HG03571 (cell line): ENCODE measurements around the gene SMO.
"Not testable (repeated sequence)": the region's sequence is repeated elsewhere in the genome, so short reads cannot be mapped to it uniquely, and the experiment has no call there.

Source experiments
- ATAC-seq: cut with Tn5 transposase; IDR thresholded peaks from one replicate; pipeline ENCODE4 v1.9.1; 2021; ENCODE audit not compliant: unreplicated experiment

Gene SMO

GRCh38 chr7:129231666-129232065, 43.2 kb downstream of the SMO start:
- ATAC-seq: no peak

DNA sequence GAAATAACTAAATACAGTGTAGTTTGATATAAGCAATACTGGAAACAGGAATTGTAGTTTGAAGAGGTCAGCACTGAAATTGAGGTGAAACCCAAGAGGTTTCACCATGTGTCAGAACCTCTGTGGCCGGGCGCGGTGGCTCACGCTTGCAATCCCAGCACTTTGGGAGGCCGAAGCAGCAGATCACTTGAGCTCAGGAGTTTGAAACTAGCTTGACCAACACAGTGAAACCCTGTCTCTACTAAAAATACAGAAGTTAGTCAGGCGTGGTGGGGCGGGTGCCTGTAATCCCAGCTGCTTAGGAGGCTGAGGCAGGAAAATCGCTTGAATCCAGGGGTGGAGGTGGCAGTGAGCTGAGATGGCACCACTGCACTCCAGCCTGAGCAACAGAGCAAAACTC, 50.1 kb downstream of the SMO start:
- no peak for ATAC-seq

DNA sequence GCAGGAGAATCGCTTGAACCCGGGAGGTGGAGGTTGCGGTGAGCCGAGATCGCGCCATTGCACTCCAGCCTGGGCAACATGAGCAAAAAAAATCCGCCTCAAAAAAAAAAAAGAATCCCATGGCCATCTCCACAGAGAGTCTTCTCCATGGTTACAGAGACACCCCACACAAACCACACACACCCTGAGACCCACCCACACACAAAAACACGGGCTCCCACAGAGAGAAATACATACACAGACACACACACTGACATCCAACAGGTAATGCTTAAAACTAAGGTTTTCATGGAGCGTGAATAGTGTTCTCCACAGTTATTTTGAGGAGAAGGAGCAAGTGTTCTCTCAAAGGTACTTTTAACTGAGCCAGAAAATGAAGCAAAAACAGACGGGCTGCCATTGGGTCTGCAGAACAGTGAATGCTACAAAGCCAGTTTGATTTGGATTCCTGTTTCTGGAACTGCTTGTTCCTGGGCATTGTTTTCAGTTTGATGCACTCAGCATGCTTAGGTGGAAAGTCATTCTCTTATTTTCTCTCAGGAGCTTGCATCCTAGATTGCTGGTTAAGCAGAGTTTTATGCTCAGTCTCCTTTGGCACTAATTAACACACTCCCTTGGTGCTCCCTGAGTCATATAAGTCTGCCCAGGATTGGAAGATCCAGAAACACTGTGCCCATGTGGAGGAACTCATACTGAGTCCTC, 51.8 kb downstream of the SMO start:
- ATAC-seq: no peak

DNA sequence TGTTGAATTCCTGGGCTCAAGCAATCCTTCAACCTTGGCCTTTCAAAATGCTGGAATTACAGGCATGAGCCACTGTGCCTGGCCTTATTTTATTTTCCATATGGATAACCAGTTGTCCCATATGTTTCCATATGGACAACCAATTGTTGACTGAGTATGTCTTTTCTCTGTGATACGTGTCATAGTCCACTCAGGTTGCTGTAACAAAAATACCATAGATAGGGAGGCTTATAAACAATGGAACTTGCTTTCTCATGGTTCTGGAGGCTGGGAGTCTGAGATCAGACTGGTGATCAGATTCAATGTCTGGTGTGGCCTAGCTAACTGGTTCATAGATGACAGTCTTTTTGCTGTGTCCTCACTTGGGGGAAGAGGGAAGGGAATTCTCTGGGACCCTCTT, 55.8 kb downstream of the SMO start:
- ATAC-seq: no peak

- ATAC-seq: no peak
These were observed 57.1 kb downstream of the SMO start for GRCh38 chr7:129245533-129245932.

DNA sequence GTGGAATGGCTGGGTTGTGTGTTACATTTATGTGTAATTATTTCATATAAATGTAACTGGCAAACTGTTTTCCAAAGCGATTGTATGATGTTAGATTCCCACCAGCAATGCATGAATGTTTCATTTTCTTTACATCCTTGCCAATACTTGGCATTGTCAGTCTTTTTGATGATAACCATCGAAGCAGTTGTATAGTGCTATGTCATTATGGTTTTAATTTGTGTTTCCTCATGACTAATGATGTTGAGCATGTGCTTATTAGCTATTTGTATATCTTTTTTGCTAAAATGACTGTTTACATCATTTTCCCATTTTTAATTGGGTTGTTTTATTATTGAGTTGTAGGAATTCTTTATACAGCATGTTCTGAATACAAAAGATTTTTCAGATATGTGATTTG, 58.7 kb downstream of the SMO start:
- ATAC-seq: no peak

DNA sequence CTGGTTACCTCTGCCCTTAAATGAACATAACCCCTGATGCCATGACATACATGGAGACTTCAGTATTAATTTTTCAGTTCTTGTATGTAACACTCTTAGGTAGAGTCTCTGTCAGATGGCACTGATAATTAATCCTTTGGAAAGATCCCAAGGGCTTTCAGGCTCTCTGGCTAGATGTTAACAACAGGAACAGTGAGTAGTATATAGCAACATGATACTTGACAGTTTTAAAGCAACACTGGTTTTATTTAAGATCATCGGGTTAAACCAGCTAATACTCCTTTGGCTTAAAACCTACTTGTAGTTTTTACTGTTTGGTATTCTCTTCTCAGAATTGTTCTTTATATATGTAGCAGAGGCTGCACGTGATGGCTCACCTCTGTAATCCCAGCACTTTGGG, 63.7 kb downstream of the SMO start:
- ATAC-seq: no peak

DNA sequence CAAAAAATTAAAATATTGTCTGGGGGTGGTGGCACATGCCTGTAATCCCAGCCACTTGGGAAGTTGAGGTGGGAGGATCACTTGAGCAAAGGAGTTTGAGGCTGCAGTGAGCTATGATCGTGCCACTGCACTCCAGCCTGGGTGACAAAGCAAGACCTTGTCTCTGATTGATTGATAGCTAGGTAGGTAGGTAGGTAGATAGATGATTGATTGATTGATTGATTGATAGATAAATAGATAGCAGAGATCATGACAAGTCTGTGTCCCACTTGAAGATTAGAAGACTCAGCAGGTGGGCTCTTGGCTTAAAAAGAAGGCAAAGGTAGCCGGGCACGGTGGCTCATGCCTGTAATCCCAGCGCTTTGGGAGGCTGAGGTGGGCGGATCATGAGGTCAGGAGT, 64.2 kb downstream of the SMO start:
- ATAC-seq: not testable (repeated sequence)

DNA sequence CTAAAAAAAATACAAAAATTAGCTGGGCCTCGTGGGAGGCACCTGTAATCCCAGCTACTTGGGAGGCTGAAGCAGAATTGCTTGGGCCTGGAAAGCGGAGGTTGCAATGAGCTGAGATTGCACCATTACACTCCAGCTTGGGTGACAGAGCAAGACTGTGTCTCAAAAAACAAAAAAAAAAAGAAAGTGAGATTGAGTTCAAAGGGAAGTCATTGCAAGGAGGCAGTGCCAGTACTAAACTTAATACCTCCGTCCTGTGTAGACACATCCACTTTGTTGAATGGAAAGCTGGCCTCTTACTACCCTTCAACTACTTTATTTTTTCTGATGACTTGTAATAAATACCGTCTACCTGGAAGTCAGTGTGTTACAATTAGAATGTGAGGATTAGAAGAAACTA, 67.4 kb downstream of the SMO start:
- no peak for ATAC-seq

DNA sequence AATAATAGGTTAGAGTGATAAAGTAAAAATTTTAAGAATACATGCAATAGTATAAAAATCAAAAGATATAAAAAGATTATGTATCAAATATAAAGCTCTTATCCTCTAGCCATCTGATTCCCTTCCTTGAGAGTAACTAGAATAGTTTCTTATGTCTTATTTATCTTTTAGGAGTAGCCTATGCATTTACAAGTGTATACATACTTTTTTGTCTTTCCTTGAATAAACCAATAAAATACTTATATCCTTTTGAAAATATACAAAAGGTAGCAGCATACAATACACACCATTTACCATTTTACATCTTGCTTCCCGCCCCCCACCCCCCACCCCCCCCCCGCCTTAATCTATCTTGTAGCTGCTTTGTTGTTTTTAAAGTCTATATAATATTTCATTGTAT, 67.8 kb downstream of the SMO start:
- ATAC-seq: no peak

- no peak for ATAC-seq
These were observed 68.7 kb downstream of the SMO start for GRCh38 chr7:129257168-129257567.

DNA sequence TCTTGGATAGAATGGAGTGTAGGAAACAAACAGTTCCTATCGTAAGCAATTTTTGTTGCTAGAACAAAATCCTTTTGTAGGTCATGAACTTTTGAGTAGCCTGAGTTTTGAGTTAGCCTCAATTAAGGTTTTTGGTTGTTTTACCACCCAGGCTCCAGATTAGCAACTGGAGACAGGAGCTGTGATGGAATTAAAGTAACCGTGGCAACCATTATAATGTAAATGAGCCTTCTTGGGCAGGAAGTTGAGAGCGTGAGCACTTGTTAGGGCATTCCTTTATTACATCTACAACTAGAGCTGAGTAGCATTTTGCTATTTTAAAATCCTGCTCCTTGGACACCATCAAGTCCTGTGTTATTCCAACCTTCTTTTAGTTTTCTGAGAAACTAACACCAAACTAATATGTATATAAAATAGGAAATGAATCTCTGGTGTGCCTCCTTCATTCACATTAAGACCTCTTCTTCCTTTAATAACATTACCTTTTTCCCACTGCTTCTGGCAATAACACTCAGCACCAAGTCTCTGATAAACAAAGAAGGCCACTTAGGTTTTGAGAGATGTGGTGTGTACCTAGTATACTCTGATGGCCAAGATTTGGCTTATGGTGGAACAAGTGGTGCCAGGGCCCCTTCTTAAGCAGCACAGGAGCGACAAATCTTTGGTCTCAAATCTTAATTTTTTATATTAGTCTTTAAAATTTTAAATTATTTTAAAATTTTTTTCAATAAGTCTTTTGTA, 70.4 kb downstream of the SMO start:
- ATAC-seq: no peak

DNA sequence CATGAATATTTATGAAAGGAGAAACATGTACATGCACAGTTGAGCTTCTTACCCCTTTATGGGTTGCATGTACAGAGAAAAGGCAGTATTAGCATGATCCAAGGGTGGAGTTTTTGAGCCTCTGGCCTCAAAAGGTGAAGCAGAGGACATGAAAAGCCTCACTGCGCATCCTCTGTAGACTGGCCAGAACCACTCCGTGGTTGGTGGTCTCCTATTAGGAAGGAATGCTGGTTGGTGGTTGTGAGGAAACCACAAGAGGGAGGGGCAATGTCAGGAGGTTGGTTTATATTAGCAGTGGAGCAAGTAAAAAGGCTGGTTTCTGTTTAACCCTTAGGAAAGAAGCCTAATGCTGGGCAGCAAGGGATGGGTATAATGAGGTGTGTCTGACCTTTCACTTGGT, 73.9 kb downstream of the SMO start:
- ATAC-seq: no peak
